ENCODE measurements around the gene UGT2B11.
"Not testable (repeated sequence)": the region's sequence is repeated elsewhere in the genome, so short reads cannot be mapped to it uniquely, and the experiment has no call there.

UGT2B11 gene

DNA sequence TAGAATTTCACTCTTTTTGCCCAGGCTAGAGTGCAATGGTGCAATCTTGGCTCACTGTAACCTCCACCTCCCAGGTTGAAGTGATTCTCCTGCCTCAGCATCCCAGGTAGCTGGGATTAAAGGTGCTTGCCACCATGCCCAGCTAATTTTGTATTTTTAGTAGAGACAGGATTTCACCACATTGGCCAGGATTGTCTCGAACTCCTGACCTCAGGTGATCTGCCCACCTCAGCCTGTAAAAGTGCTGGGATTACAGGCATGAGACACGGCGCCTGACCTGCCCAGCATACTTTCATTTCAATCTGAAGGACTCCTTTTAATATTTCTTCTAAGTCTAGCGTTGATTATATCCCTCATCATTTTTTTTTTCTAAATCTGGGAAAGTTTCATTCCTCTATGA lies 45.4 kb downstream of the UGT2B11 start:
- DNase-seq, result not testable (repeated sequence)

DNA sequence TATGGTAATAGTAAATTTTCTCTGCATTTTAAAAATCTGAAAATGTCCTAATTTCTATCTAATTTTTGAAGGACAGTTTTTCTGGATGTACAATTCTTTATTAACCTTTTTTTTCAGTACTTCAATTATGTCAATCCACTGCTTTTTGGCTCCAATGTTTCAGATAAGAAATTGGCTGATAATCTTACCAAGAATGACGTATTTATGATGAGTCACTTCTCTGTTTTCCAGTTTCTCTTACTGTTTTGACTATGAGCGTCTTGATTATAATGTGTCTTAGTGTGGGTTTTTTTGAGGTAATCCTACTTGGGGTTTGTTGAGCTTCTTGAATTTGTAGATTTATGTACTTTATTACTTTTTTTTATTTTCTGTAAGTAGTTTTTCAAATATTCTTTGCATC lies 47.2 kb downstream of the UGT2B11 start:
- DNase-seq, result no peak

DNA sequence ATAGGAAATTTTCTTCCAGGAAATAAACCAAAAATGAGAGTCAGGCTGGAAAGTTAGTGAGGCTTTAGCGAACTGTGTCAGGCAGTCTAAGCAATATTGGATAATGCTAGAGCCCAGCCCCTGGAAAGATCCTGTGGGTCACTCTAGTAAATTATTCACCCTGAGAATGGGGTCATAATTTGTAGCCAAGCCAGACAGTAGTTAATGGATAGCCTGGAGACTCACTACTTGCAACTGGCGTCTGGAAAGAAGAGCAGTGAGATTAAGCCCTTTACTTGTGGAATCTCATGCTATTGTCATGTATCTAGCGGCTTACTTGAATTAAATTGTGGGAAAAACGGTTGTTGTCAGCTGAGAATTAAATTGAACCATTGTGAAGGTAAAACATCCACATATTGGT lies 48.2 kb downstream of the UGT2B11 start:
- DNase-seq, result not testable (repeated sequence)

DNA sequence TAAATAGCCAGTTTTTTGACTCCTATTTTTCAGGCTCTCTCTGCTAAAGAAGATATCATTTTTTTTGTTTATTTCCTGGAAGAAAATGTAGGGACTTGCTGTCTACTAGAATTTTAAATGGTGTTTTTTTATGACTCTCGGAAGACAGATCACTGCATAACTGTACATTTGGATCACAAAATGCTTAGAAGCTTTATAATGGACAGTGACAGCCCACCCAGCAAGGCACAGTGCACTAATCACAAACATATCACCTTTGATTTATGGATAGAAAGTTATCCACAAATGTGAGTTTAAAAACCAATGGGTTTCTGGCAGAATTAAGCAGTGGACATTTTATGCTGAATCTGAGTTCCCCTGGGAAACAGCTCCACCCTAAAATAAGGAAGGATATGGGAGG lies 48.8 kb downstream of the UGT2B11 start:
- not testable (repeated sequence) for DNase-seq

DNA sequence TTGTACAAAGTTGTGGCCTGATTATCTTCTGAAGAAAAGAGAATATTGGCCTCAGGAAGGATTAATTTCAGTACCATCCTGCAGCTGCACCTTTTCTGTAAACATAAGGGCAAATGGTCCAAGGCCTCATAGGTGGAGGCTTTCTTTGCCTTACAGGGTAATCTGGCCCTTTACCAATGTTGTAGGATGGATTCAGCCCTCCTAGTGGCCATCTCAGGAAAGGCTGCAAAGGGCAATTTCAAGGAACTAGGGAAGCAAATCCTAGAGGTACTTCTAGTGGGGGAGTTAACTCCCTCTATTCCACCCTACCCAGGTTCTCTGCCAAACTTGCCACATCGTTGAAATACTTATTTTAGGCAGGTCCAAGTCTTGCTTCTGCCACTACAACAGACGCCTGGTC lies 57.6 kb downstream of the UGT2B11 start:
- peak in 1 of 2 experiments; percentile 1 for DNase-seq

DNA sequence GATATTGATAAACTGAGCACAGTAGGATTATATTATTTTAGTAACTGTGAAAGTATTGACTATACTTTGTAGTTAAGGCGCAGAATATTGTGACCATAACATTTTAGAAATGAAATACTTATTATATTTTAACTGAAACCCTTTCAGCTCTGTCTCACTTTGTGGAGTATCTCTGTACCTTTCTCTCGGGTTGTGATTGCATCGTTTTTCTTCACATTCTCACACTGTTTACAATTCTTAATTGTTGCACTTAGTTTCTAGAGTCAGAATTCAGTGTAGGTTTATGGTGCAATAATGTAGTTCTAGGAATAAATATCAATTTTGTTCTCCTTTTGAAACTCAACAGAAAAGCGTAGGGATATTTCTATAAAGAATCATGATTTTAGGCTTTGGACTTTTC lies 60.5 kb downstream of the UGT2B11 start:
- DNase-seq, result no peak
